Gastrocnemius medialis (tissue), 4 donors: ENCODE results near the gene ST7L. TPM values are rescaled to one million over a fixed set of nuclear protein-coding genes. Genes with fewer than 3 reads are reported as not detected.

ENCODE experiments used
- ATAC-seq, 2 donors: fragments of 150-250 bp; one replicate each; pipeline ENCODE4 v1.9.1; 2016
- DNase-seq, 2 donors: peaks; one replicate each; pipeline ENCODE4 v3.0.0-alpha.2; 2019
- H3K27ac ChIP-seq, 4 donors: fragments of 200-600 bp; sonication (generic); 1 replicate in 1 of 4; 2 replicates in 3 of 4; pipeline ENCODE4 v1.5.1; 2016 to 2018; ENCODE audit warnings: mild to moderate bottlenecking in 2 of 4, moderate library complexity in 1 of 4
- H3K27me3 ChIP-seq, 3 donors: fragments of 200-600 bp; sonication (generic) in 2 of 3; 1 replicate in 1 of 3; 2 replicates in 2 of 3; pipeline versions ENCODE4 v1.5.1 to v1.6.0; 2016 to 2019; ENCODE audit warnings: mild to moderate bottlenecking in 1 of 3, moderate library complexity in 1 of 3
- H3K36me3 ChIP-seq, 2 donors: fragments of 200-600 bp; sonication (generic) in 1 of 2; one replicate each; pipeline ENCODE4 v1.5.1; 2017 to 2018
- H3K4me1 ChIP-seq, 2 donors: fragments of 200-600 bp; sonication (generic) in 1 of 2; one replicate each; pipeline ENCODE4 v1.5.1; 2016 to 2017; ENCODE audit warnings: mild to moderate bottlenecking in 2 of 2
- H3K4me3 ChIP-seq, 4 donors: fragments of 200-600 bp; sonication (generic) in 3 of 4; 1 replicate in 1 of 4; 2 replicates in 3 of 4; pipeline ENCODE4 v1.5.1; 2016 to 2019; ENCODE audit warnings: mild to moderate bottlenecking in 2 of 4
- H3K9me3 ChIP-seq, 3 donors: fragments of 200-600 bp; sonication (generic) in 2 of 3; 1 replicate in 1 of 3; 2 replicates in 2 of 3; pipeline ENCODE4 v1.5.1; 2016 to 2019
- CTCF ChIP-seq, 5 experiments: fragments of 450-650 bp in 3 of 5; fragments of 200-600 bp in 2 of 5; sonication (generic) in 2 of 5; IDR thresholded peaks in 4 of 5; conservative IDR thresholded peaks in 1 of 5; 1 replicate in 4 of 5; 2 replicates in 1 of 5; pipeline ENCODE4 v1.5.1; 2016 to 2019; ENCODE audit warnings: antibody characterized with exemption in 5 of 5, mild to moderate bottlenecking in 3 of 5, moderate library complexity in 3 of 5
- POLR2A ChIP-seq, 2 donors: fragments of 450-650 bp; IDR thresholded peaks; one replicate each; pipeline ENCODE4 v1.6.1; 2017; ENCODE audit warnings: antibody characterized with exemption in 2 of 2, mild to moderate bottlenecking in 2 of 2, moderate library complexity in 2 of 2
- in situ Hi-C, 4 donors: fragments of 200-750 bp; cut with MboI; loops; one replicate each; pipeline versions ENCODE4 v1.15.0 to v1.8.0; 2017; ENCODE audit warnings: low sequenced_read_pairs in 4 of 4
- intact Hi-C: fragments of 100-400 bp; cut with DNase I; formaldehyde crosslinking; loops from one replicate; pipeline ENCODE4 v1.15.1; 2023; ENCODE audit warnings: low total_unique reads
- total RNA-seq, 4 donors: library from RNA; depleted of rRNA; stranded (reverse); fragments of >200 nt; gene quantifications; one replicate each; pipeline versions ENCODE4 v1.1.0 to v1.2.3, GENCODE V29; 2016

The ST7L gene
- total RNA-seq, 4 donors from 2014 or later = 9.6 to 16.7 (median 15.0) TPM

GRCh38 chr1:112636597-112637253 is 17.8 kb upstream of the ST7L start:
- Histone ChIP-seq H3K27ac (peak overlapping the region; percentile 22 to 52 (median 31)), H3K36me3 (no peaks in the 10 kb centered on the region), H3K27me3 (no peaks in the 10 kb centered on the region), H3K9me3 (no peaks in the 10 kb centered on the region), H3K4me1 (peaks cover 22 to 37% of the 10 kb centered on the region in 2 donors), H3K4me3 (no peak overlapping the region)
- no peak for DNase-seq
- in situ Hi-C loops (no loop called here), intact Hi-C loops (no loop called here)
- TF ChIP-seq POLR2A (IDR thresholded peaks at IDR 0.05) = no peak
- TF ChIP-seq CTCF (IDR thresholded peaks at IDR 0.05 in 4 of 5, conservative IDR thresholded peaks at IDR 0.05 in 1 of 5) = no peak
- no peak for ATAC-seq

GRCh38 chr1:112636056-112636455 is 17.1 kb upstream of the ST7L start:
- peaks cover 0 to 4% of the 10 kb centered on the region in 2 donors for H3K36me3 ChIP-seq
- intact Hi-C loops = no loop called here

GRCh38 chr1:112634367-112634766 is 15.4 kb upstream of the ST7L start:
- intact Hi-C loops (no loop called here), in situ Hi-C loops (no loop called here)
- Histone ChIP-seq H3K27me3 (no peaks in the 10 kb centered on the region), H3K4me1 (peaks cover 34 to 47% of the 10 kb centered on the region in 2 donors), H3K4me3 (no peak overlapping the region), H3K9me3 (no peaks in the 10 kb centered on the region), H3K27ac (no peak overlapping the region), H3K36me3 (peaks cover 0 to 4% of the 10 kb centered on the region in 2 donors)
- no peak for ATAC-seq
- no peak for DNase-seq
- no peak for TF ChIP-seq CTCF (IDR thresholded peaks at IDR 0.05 in 4 of 5, conservative IDR thresholded peaks at IDR 0.05 in 1 of 5)
- no peak for TF ChIP-seq POLR2A (IDR thresholded peaks at IDR 0.05)

More at GRCh38 chr1:112636056-112636455, 17.1 kb upstream of the ST7L start:
- TF ChIP-seq POLR2A (IDR thresholded peaks at IDR 0.05) (no peak), CTCF (IDR thresholded peaks at IDR 0.05 in 4 of 5, conservative IDR thresholded peaks at IDR 0.05 in 1 of 5) (no peak)
- Histone ChIP-seq H3K27ac (peak overlapping the region in 3 of 4 donors; percentile 22 to 52 (median 33)), H3K27me3 (no peaks in the 10 kb centered on the region), H3K4me1 (peaks cover 27 to 41% of the 10 kb centered on the region in 2 donors), H3K9me3 (no peaks in the 10 kb centered on the region), H3K4me3 (no peak overlapping the region)
- no peak for ATAC-seq
- in situ Hi-C loops = no loop called here
- no peak for DNase-seq

GRCh38 chr1:112633628-112634027 is 14.7 kb upstream of the ST7L start:
- H3K27ac ChIP-seq = no peak overlapping the region
- H3K9me3 ChIP-seq = no peaks in the 10 kb centered on the region
- H3K36me3 ChIP-seq = peaks cover 0 to 4% of the 10 kb centered on the region in 2 donors
- in situ Hi-C loops = no loop called here
- no peak for DNase-seq
- H3K4me1 ChIP-seq = peaks cover 39 to 50% of the 10 kb centered on the region in 2 donors
- no peaks in the 10 kb centered on the region for H3K27me3 ChIP-seq
- no peak overlapping the region for H3K4me3 ChIP-seq
- intact Hi-C loops = no loop called here
- no peak for TF ChIP-seq CTCF (IDR thresholded peaks at IDR 0.05 in 4 of 5, conservative IDR thresholded peaks at IDR 0.05 in 1 of 5)
- ATAC-seq = no peak
